GM18951 (cell line): Measurements from ENCODE around the gene BEAN1.
"Not testable (repeated sequence)": the region's sequence is repeated elsewhere in the genome, so short reads cannot be mapped to it uniquely, and the experiment has no call there.

ENCODE experiments used
- POLR2A ChIP-seq: IDR thresholded peaks from 4 replicates; pipeline ENCODE4 v1.6.1; 2011; ENCODE audit warnings: mild to moderate bottlenecking; ENCODE audit not compliant: insufficient read length, insufficient read depth; ENCODE audit errors: extremely low read depth
- in situ Hi-C: fragments of 300-500 bp; cut with MboI; formaldehyde crosslinking; loops from one replicate; pipeline ENCODE4 v1.12.0; 2022; ENCODE audit warnings: low sequenced_read_pairs, mixed read lengths, inconsistent platforms; ENCODE audit not compliant: unreplicated experiment

Gene BEAN1

GRCh38 chr16:66508248-66508913, 81.3 kb downstream of the BEAN1 start:
- in situ Hi-C loops = no loop called here
- no peak for TF ChIP-seq POLR2A

- in situ Hi-C loops = no loop called here
- TF ChIP-seq POLR2A = no peak
Measured at GRCh38 chr16:66508914-66509496, 81.9 kb downstream of the BEAN1 start.

- no peak for TF ChIP-seq POLR2A
Measured at GRCh38 chr16:66509576-66509975, 82.5 kb downstream of the BEAN1 start.

GRCh38 chr16:66510298-66510697, 83.2 kb downstream of the BEAN1 start:
- in situ Hi-C loops = no loop called here
- no peak for TF ChIP-seq POLR2A

More at GRCh38 chr16:66509576-66509975, 82.5 kb downstream of the BEAN1 start:
- in situ Hi-C loops = no loop called here

GRCh38 chr16:66510711-66511601, 83.9 kb downstream of the BEAN1 start:
- in situ Hi-C loops = no loop called here
- TF ChIP-seq POLR2A = no peak

GRCh38 chr16:66511602-66512271, 84.6 kb downstream of the BEAN1 start:
- in situ Hi-C loops = no loop called here
- no peak for TF ChIP-seq POLR2A

GRCh38 chr16:66512272-66513110, 85.4 kb downstream of the BEAN1 start:
- in situ Hi-C loops = no loop called here
- TF ChIP-seq POLR2A = no peak

GRCh38 chr16:66513111-66513723, 86.1 kb downstream of the BEAN1 start:
- no peak for TF ChIP-seq POLR2A
- in situ Hi-C loops = no loop called here

GRCh38 chr16:66514391-66514790, 87.3 kb downstream of the BEAN1 start:
- in situ Hi-C loops = not testable (repeated sequence)

- in situ Hi-C loops = not testable (repeated sequence)
Measured at GRCh38 chr16:66514980-66515595, 88.0 kb downstream of the BEAN1 start.

GRCh38 chr16:66515596-66516508, 88.8 kb downstream of the BEAN1 start:
- no peak for TF ChIP-seq POLR2A
- in situ Hi-C loops = no loop called here
